DND-41 (cell line): ENCODE data around the gene LSM14A.
"Not testable (repeated sequence)": the region's sequence is repeated elsewhere in the genome, so short reads cannot be mapped to it uniquely, and the experiment has no call there.

Source experiments
- EZH2 ChIP-seq: IDR thresholded peaks from 3 replicates; pipeline ENCODE4 v1.6.1; 2012; ENCODE audit warnings: borderline replicate concordance, low read depth, mild to moderate bottlenecking, moderate library complexity, low read length, inconsistent platforms; ENCODE audit not compliant: severe bottlenecking
- TF ChIP-seq, protein P1 (sequence below): IDR thresholded peaks from 2 replicates; pipeline ENCODE4 v1.5.1; 2012; ENCODE audit warnings: borderline replicate concordance, low read length, moderate library complexity, mild to moderate bottlenecking; ENCODE audit not compliant: poor library complexity, severe bottlenecking; ENCODE audit errors: extremely low read depth

DNA sequence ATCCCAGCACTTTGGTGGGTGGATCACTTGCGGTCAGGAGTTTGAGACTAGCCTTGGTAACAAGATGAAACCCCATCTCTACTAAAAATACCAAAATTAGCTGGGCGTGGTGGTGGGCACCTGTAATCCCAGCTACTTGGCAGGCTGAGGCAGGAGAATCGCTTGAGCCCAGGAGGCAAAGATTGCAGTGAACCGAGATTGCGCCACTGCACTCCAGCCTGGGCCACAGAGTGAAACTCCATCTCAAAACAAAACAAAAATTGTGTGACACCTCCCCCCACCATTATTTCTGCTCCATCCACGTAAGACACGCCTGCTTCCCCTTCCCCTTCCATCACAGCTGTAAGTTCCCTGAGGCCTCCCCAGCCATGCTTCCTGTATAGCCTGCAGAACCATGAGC lies 13.3 kb upstream of the LSM14A start:
- TF ChIP-seq, protein P1, sequence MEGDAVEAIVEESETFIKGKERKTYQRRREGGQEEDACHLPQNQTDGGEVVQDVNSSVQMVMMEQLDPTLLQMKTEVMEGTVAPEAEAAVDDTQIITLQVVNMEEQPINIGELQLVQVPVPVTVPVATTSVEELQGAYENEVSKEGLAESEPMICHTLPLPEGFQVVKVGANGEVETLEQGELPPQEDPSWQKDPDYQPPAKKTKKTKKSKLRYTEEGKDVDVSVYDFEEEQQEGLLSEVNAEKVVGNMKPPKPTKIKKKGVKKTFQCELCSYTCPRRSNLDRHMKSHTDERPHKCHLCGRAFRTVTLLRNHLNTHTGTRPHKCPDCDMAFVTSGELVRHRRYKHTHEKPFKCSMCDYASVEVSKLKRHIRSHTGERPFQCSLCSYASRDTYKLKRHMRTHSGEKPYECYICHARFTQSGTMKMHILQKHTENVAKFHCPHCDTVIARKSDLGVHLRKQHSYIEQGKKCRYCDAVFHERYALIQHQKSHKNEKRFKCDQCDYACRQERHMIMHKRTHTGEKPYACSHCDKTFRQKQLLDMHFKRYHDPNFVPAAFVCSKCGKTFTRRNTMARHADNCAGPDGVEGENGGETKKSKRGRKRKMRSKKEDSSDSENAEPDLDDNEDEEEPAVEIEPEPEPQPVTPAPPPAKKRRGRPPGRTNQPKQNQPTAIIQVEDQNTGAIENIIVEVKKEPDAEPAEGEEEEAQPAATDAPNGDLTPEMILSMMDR = not testable (repeated sequence)
- TF ChIP-seq EZH2 = not testable (repeated sequence)
